Measurements from ENCODE around the gene LRMDA. TPM values are rescaled to one million over a fixed set of nuclear protein-coding genes. Genes with fewer than 3 reads are reported as not detected.

The LRMDA gene
- total and polyA plus RNA-seq, 10 of the 15 experiments (the other 5 are each of a cell fraction or from before 2014, with no cell fraction given): 0.07 to 0.54 (median 0.29) TPM; not detected in 4

- no peak for TF ChIP-seq SPI1 (IDR thresholded peaks at IDR 0.05; ENCODE audit: borderline replicate concordance, insufficient read depth, low read depth, low read length)
Observed at GRCh38 chr10:76234499-76235226, 803.2 kb downstream of the LRMDA start (continued).

DNA sequence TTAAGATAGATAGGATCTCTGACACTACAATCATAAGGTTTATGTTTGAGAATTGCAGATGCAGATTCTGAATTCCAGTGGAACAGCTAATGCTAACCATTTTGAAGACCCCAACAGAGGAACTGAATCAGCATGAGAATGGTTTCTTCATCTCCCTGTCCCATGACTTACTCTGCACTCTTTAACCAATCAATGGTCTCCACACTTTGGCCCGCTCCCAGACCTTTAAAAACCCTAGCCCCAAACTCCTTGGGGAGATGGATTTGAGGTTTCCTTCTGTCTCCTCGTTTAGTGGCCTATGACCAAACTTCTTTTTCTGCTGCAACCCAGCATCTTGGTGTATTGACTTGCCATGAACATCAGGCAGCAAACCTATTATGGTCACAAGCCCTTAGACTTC, 804.9 kb downstream of the LRMDA start:
- intact Hi-C loops (cut with micrococcal nuclease; ENCODE audit: unreplicated experiment): loop anchor here (5.0 kb wide), 1 partner anchor 746 kb away; no protein-coding TSS in a partner anchor
- H3K27me3 ChIP-seq (replicated peaks in 1 of 2; ENCODE audit: control insufficient read depth in 2 of 2, insufficient read depth in 2 of 2, low read length in 1 of 2): no peaks in the 10 kb centered on the region
- no peak for FAIRE-seq
- POLR2A ChIA-PET: no interaction called here
- TF ChIP-seq TAF1 (IDR thresholded peaks at IDR 0.05; ENCODE audit: borderline replicate concordance, low read depth, low read length): no peak
- WGBS (ENCODE audit: insufficient coverage, insufficient replicate concordance, low lambda C conversion rate, missing lambda C conversion rate): 0% methylated on average over 2 of the region's 2 CpGs
- no peaks in the 10 kb centered on the region for H3K79me2 ChIP-seq (ENCODE audit: control insufficient read depth, insufficient read depth, low read length)
- DNase-seq (ENCODE audit: low read depth, low spot score): no peak
- ATAC-seq: no peak
- no peak overlapping the region for H3K9ac ChIP-seq (ENCODE audit: control insufficient read depth, insufficient read depth, low read length)
- no peak overlapping the region for H2AFZ ChIP-seq (ENCODE audit: control insufficient read depth, low read depth, low read length)
- no peaks in the 10 kb centered on the region for H3K9me3 ChIP-seq (replicated peaks; ENCODE audit: control insufficient read depth, insufficient read depth, low read length)
- SMC1A ChIA-PET (ENCODE audit: uncharacterized antibody, unreplicated experiment): no interaction called here
- H3K4me1 ChIP-seq (ENCODE audit: control insufficient read depth, insufficient read depth, low read length): no peaks in the 10 kb centered on the region
- RAD21 ChIA-PET (ENCODE audit: unreplicated experiment): no interaction called here
- BruUV-seq (replicated peaks): no TSS peak
- in situ Hi-C loops (cut with MboI): no loop called here
- H3K4me3 ChIP-seq: no peak overlapping the region
- CTCF ChIA-PET: no interaction called here
- H3K4me2 ChIP-seq (ENCODE audit: control insufficient read depth, insufficient read depth): no peak overlapping the region
- no peaks in the 10 kb centered on the region for H3K36me3 ChIP-seq (ENCODE audit: control insufficient read depth in 2 of 2, insufficient read depth in 2 of 2, low read length in 1 of 2)
- H3K27ac ChIP-seq (ENCODE audit: control insufficient read depth, insufficient read depth): no peak overlapping the region
- no peaks in the 10 kb centered on the region for H4K20me1 ChIP-seq (ENCODE audit: control insufficient read depth, insufficient read depth)

DNA sequence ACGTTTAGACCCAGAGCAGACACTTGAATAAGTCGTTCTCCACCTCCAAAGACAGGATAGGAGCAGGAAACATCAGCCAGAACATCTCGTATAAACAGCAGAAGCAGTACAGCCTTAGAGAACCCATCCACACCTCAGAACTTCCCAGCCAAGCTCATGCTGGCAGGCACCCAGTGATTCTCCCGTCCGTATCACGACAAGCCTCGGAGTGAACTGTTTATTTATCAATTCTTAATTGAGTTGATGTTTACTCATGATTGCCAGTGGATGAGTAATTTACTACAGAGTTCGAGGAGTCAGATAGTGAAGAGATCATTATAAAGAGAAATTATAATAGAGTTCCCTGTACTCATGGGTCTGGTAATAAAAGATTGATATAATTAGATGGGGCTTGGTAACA, 811.5 kb downstream of the LRMDA start:
- CTCF ChIA-PET: interaction anchor here (2.0 kb wide), 1 partner anchor 10 kb away, joined by 8 read pairs; no protein-coding TSS in a partner anchor
- DNase-seq (ENCODE audit: low read depth, low spot score) (no peak), FAIRE-seq (no peak), ATAC-seq (no peak)
- Histone ChIP-seq H3K79me2 (ENCODE audit: control insufficient read depth, insufficient read depth, low read length) (no peaks in the 10 kb centered on the region), H3K4me1 (ENCODE audit: control insufficient read depth, insufficient read depth, low read length) (no peaks in the 10 kb centered on the region), H3K4me3 (no peak overlapping the region), H2AFZ (ENCODE audit: control insufficient read depth, low read depth, low read length) (no peak overlapping the region), H4K20me1 (ENCODE audit: control insufficient read depth, insufficient read depth) (no peaks in the 10 kb centered on the region), H3K27ac (ENCODE audit: control insufficient read depth, insufficient read depth) (no peak overlapping the region), H3K4me2 (ENCODE audit: control insufficient read depth, insufficient read depth) (no peak overlapping the region), H3K36me3 (ENCODE audit: control insufficient read depth in 2 of 2, insufficient read depth in 2 of 2, low read length in 1 of 2) (no peaks in the 10 kb centered on the region), H3K9ac (ENCODE audit: control insufficient read depth, insufficient read depth, low read length) (no peak overlapping the region), H3K27me3 (replicated peaks in 1 of 2; ENCODE audit: control insufficient read depth in 2 of 2, insufficient read depth in 2 of 2, low read length in 1 of 2) (no peaks in the 10 kb centered on the region), H3K9me3 (replicated peaks; ENCODE audit: control insufficient read depth, insufficient read depth, low read length) (no peaks in the 10 kb centered on the region)
- SMC1A ChIA-PET (ENCODE audit: uncharacterized antibody, unreplicated experiment): interaction anchor here (1.0 to 1.6 kb wide), 2 partner anchors 9 to 14 kb away, joined by 3 to 4 read pairs; no protein-coding TSS in a partner anchor
- 31% methylated on average over 8 of the region's 8 CpGs for WGBS (ENCODE audit: insufficient coverage, insufficient replicate concordance, low lambda C conversion rate, missing lambda C conversion rate)
- no TSS peak for BruUV-seq (replicated peaks)
- POLR2A ChIA-PET: no interaction called here
- intact Hi-C loops (cut with micrococcal nuclease; ENCODE audit: unreplicated experiment) (no loop called here), in situ Hi-C loops (cut with MboI) (no loop called here)
- RAD21 ChIA-PET (ENCODE audit: unreplicated experiment): no interaction called here
- TF ChIP-seq NRF1 (conservative IDR thresholded peaks at IDR 0.05; ENCODE audit: low read depth, low read length): no peak
- no peak for TF ChIP-seq EGR1 (IDR thresholded peaks at IDR 0.05; ENCODE audit: borderline replicate concordance in 1 of 2, low read depth in 2 of 2, low read length in 2 of 2)
- TF ChIP-seq ZBTB40 (IDR thresholded peaks at IDR 0.05; ENCODE audit: borderline replicate concordance): no peak
- no peak for TF ChIP-seq LARP7 (IDR thresholded peaks at IDR 0.05)
- TF ChIP-seq POU2F2 (IDR thresholded peaks at IDR 0.05; ENCODE audit: borderline replicate concordance, low read depth, low read length): no peak
- TF ChIP-seq IRF4 (IDR thresholded peaks at IDR 0.05; ENCODE audit: low read depth, low read length): no peak
- TF ChIP-seq ATF2 (IDR thresholded peaks at IDR 0.05; ENCODE audit: low read length): no peak

Measured in GM12878 (cell line).